ENCODE data around the gene PTPN1. TPM values are rescaled to one million over a fixed set of nuclear protein-coding genes. Genes with fewer than 3 reads are reported as not detected.

The PTPN1 gene
- total RNA-seq, 3 donors from 2014 or later (not counting 1 experiment from before 2014, with no cell fraction given): 52.9 to 64.5 (median 58.3) TPM

- H3K36me3 ChIP-seq (ENCODE audit: control insufficient read depth, insufficient read depth, low read length): peaks cover 2% of the 10 kb centered on the region
- 98% methylated on average over 9 of the region's 9 CpGs for WGBS (ENCODE audit: insufficient coverage)
- H3K27ac Mint-ChIP-seq: no peak overlapping the region
- no peak overlapping the region for H3K27ac ChIP-seq (ENCODE audit: low read length)
- no peaks in the 10 kb centered on the region for H3K27me3 Mint-ChIP-seq (ENCODE audit: low read depth in 2 of 2)
- no peak overlapping the region for H3K4me3 Mint-ChIP-seq
- H3K4me3 ChIP-seq (ENCODE audit: low read length): no peak overlapping the region
- no peaks in the 10 kb centered on the region for H3K36me3 Mint-ChIP-seq
- TF ChIP-seq CTCF (IDR thresholded peaks at IDR 0.05): no peak
- ATAC-seq (no peak), DNase-seq (no peak)
- peaks cover 0 to 5% of the 10 kb centered on the region in 2 donors for H3K4me1 Mint-ChIP-seq
- no peaks in the 10 kb centered on the region for H3K9me3 Mint-ChIP-seq
- H3K4me1 ChIP-seq (ENCODE audit: control insufficient read depth, insufficient read depth, low read length): no peaks in the 10 kb centered on the region
- H3K27me3 ChIP-seq (ENCODE audit: control insufficient read depth, insufficient read depth, low read length): no peaks in the 10 kb centered on the region
- H3K9me3 ChIP-seq (ENCODE audit: control insufficient read depth, insufficient read depth, low read length): no peaks in the 10 kb centered on the region
- intact Hi-C loops (cut with micrococcal nuclease): no loop called here
These were observed 82.8 kb downstream of the PTPN1 start for GRCh38 chr20:50593005-50593335.

- no peak for DNase-seq
- Mint-ChIP-seq H3K27ac (no peak overlapping the region), H3K4me3 (no peak overlapping the region), H3K4me1 (no peaks in the 10 kb centered on the region), H3K27me3 (ENCODE audit: low read depth in 2 of 2) (no peaks in the 10 kb centered on the region), H3K9me3 (no peaks in the 10 kb centered on the region), H3K36me3 (no peaks in the 10 kb centered on the region)
- H3K4me1 ChIP-seq (ENCODE audit: control insufficient read depth, insufficient read depth, low read length): no peaks in the 10 kb centered on the region
- no peaks in the 10 kb centered on the region for H3K9me3 ChIP-seq (ENCODE audit: control insufficient read depth, insufficient read depth, low read length)
- 88% methylated on average over 11 of the region's 11 CpGs for WGBS (ENCODE audit: insufficient coverage)
- intact Hi-C loops (cut with micrococcal nuclease): no loop called here
- no peak overlapping the region for H3K4me3 ChIP-seq (ENCODE audit: low read length)
- no peak overlapping the region for H3K27ac ChIP-seq (ENCODE audit: low read length)
- no peak for TF ChIP-seq CTCF (IDR thresholded peaks at IDR 0.05)
- H3K27me3 ChIP-seq (ENCODE audit: control insufficient read depth, insufficient read depth, low read length): no peaks in the 10 kb centered on the region
- H3K36me3 ChIP-seq (ENCODE audit: control insufficient read depth, insufficient read depth, low read length): no peaks in the 10 kb centered on the region
- no peak for ATAC-seq
These were observed 84.0 kb downstream of the PTPN1 start for GRCh38 chr20:50594231-50594590.

GRCh38 chr20:50594591-50595432 is 84.6 kb downstream of the PTPN1 start:
- H3K27ac ChIP-seq (ENCODE audit: low read length): no peak overlapping the region
- H3K27me3 ChIP-seq (ENCODE audit: control insufficient read depth, insufficient read depth, low read length): no peaks in the 10 kb centered on the region
- no peaks in the 10 kb centered on the region for H3K36me3 ChIP-seq (ENCODE audit: control insufficient read depth, insufficient read depth, low read length)
- Mint-ChIP-seq H3K27me3 (ENCODE audit: low read depth in 2 of 2) (no peaks in the 10 kb centered on the region), H3K4me1 (no peaks in the 10 kb centered on the region), H3K9me3 (no peaks in the 10 kb centered on the region), H3K4me3 (no peak overlapping the region), H3K27ac (no peak overlapping the region), H3K36me3 (no peaks in the 10 kb centered on the region)
- no peak for ATAC-seq
- WGBS (ENCODE audit: insufficient coverage): 77% methylated on average over 19 of the region's 19 CpGs
- no peak overlapping the region for H3K4me3 ChIP-seq (ENCODE audit: low read length)
- no peaks in the 10 kb centered on the region for H3K4me1 ChIP-seq (ENCODE audit: control insufficient read depth, insufficient read depth, low read length)
- no peaks in the 10 kb centered on the region for H3K9me3 ChIP-seq (ENCODE audit: control insufficient read depth, insufficient read depth, low read length)
- intact Hi-C loops (cut with micrococcal nuclease): no loop called here
- TF ChIP-seq CTCF (IDR thresholded peaks at IDR 0.05): no peak
- no peak for DNase-seq

GRCh38 chr20:50595433-50595895 is 85.3 kb downstream of the PTPN1 start:
- 82% methylated on average over 6 of the region's 6 CpGs for WGBS (ENCODE audit: insufficient coverage)
- H3K27ac ChIP-seq (ENCODE audit: low read length): no peak overlapping the region
- H3K36me3 Mint-ChIP-seq: no peaks in the 10 kb centered on the region
- no peak overlapping the region for H3K27ac Mint-ChIP-seq
- peaks cover 0 to 5% of the 10 kb centered on the region in 2 donors for H3K27me3 Mint-ChIP-seq (ENCODE audit: low read depth in 2 of 2)
- no peak for TF ChIP-seq CTCF (IDR thresholded peaks at IDR 0.05)
- no peaks in the 10 kb centered on the region for H3K9me3 Mint-ChIP-seq
- H3K4me3 ChIP-seq (ENCODE audit: low read length): no peak overlapping the region
- H3K9me3 ChIP-seq (ENCODE audit: control insufficient read depth, insufficient read depth, low read length): no peaks in the 10 kb centered on the region
- no peak overlapping the region for H3K4me3 Mint-ChIP-seq
- ATAC-seq (no peak), DNase-seq (no peak)
- intact Hi-C loops (cut with micrococcal nuclease): no loop called here
- H3K36me3 ChIP-seq (ENCODE audit: control insufficient read depth, insufficient read depth, low read length): no peaks in the 10 kb centered on the region
- H3K4me1 ChIP-seq (ENCODE audit: control insufficient read depth, insufficient read depth, low read length): no peaks in the 10 kb centered on the region
- no peaks in the 10 kb centered on the region for H3K4me1 Mint-ChIP-seq
- H3K27me3 ChIP-seq (ENCODE audit: control insufficient read depth, insufficient read depth, low read length): no peaks in the 10 kb centered on the region

Data from natural killer cell (primary cell).